ENCODE data around the gene OLFM3. TPM values are rescaled to one million over a fixed set of nuclear protein-coding genes. Genes with fewer than 3 reads are reported as not detected.

Gene OLFM3
- total RNA-seq, 1 experiment from 2014 or later, result 0.26 TPM

- Histone ChIP-seq H3K18ac (ENCODE audit: insufficient read length, low read depth, low read length) (no peak overlapping the region), H3K9me3 (ENCODE audit: control insufficient read depth, low read depth, low read length) (no peaks in the 10 kb centered on the region), H4K91ac (ENCODE audit: insufficient read length, low read depth, low read length) (no peak overlapping the region), H3K79me2 (ENCODE audit: insufficient read depth, low read length) (no peaks in the 10 kb centered on the region), H4K8ac (replicated peaks; ENCODE audit: insufficient read length, low read depth, low read length) (no peak overlapping the region), H3T11ph (ENCODE audit: low read length) (no peak overlapping the region), H2BK15ac (ENCODE audit: low read depth, low read length) (no peak overlapping the region), H3K27ac (ENCODE audit: insufficient read length, low read depth, low read length) (no peak overlapping the region), H4K20me1 (ENCODE audit: control insufficient read depth, insufficient read depth, insufficient read length) (no peaks in the 10 kb centered on the region), H2BK120ac (ENCODE audit: low read depth, low read length, poor library complexity, severe bottlenecking) (no peak overlapping the region), H3K4ac (ENCODE audit: low read depth, low read length) (no peak overlapping the region), H4K5ac (ENCODE audit: insufficient read length, low read depth, low read length) (no peak overlapping the region), H3K9ac (ENCODE audit: extremely low read depth, insufficient read length, low read length) (no peak overlapping the region), H2BK5ac (ENCODE audit: insufficient read length, low read length) (no peak overlapping the region), H3K56ac (ENCODE audit: insufficient read length, low read depth, low read length) (no peak overlapping the region), H2AK5ac (ENCODE audit: insufficient read length, low read length) (no peak overlapping the region), H3K14ac (ENCODE audit: insufficient read depth, low read length) (no peak overlapping the region), H3K79me1 (ENCODE audit: insufficient read depth, low read depth, low read length, poor library complexity, severe bottlenecking) (no peaks in the 10 kb centered on the region), H3K23ac (ENCODE audit: insufficient read length, low read depth, low read length) (no peak overlapping the region), H2AFZ (ENCODE audit: low read length) (no peak overlapping the region), H3K4me2 (ENCODE audit: insufficient read depth, insufficient read length, low read length) (no peak overlapping the region), H2BK20ac (ENCODE audit: low read depth, low read length, poor library complexity, severe bottlenecking) (no peak overlapping the region), H2BK12ac (ENCODE audit: insufficient read length, low read depth, low read length) (no peak overlapping the region), H3K23me2 (ENCODE audit: insufficient read length, low read depth, low read length, poor library complexity, severe bottlenecking) (no peaks in the 10 kb centered on the region), H3K27me3 (ENCODE audit: insufficient read depth, low read length) (no peaks in the 10 kb centered on the region), H3K4me1 (ENCODE audit: insufficient read depth, low read length) (no peaks in the 10 kb centered on the region)
- no peaks in the 10 kb centered on the region; the same call in 1 of the 2 replicates for H3K27me3 Mint-ChIP-seq (ENCODE audit: low read depth)
- TF ChIP-seq CTCF (conservative IDR thresholded peaks at IDR 0.05), result no peak
- no peak overlapping the region for H3K4me3 Mint-ChIP-seq
- H3K27ac Mint-ChIP-seq, result no peak overlapping the region
- no peak for DNase-seq
- H3K4me1 Mint-ChIP-seq, result peaks cover 0 to 3% of the 10 kb centered on the region in 2 experiments; a peak in 1 of 4 replicates
- H3K9me3 Mint-ChIP-seq, result peaks cover 0 to 10% of the 10 kb centered on the region in 2 experiments; a peak in 3 of 5 replicates
- H3K36me3 Mint-ChIP-seq (ENCODE audit: insufficient read depth in 1 of 3, low read depth in 3 of 3), result peaks cover 3 to 8% (median 4%) of the 10 kb centered on the region in 3 experiments; a peak in 4 of 7 replicates
- WGBS (ENCODE audit: extremely low coverage, insufficient read length, low lambda C conversion rate), result no CpG with 5 or more reads among the region's 1 CpG
These were observed 58.0 kb downstream of the OLFM3 start for GRCh38 chr1:101938681-101939080.
